Fibroblast of skin of back (primary cell): ENCODE data around the gene AMPD3. TPM values are rescaled to one million over a fixed set of nuclear protein-coding genes. Genes with fewer than 3 reads are reported as not detected.
A peak's percentile ranks its signal among the peaks of the same experiment; 100 is the strongest.
"Not testable (repeated sequence)": the region's sequence is repeated elsewhere in the genome, so short reads cannot be mapped to it uniquely, and the experiment has no call there.

Source experiments
- DNase-seq: peaks from one replicate; pipeline ENCODE4 v3.0.0-alpha.2; 2013
- polyA plus RNA-seq, 2 experiments: library from polyadenylated mRNA; unstranded; fragments of 120-200 nt; gene quantifications; one replicate each; pipeline ENCODE4 v1.2.1, GENCODE V29; 2013; ENCODE audit not compliant: insufficient read length in 2 of 2

AMPD3 gene
- polyA plus RNA-seq (2013, experiment 1 of 2; ENCODE audit: insufficient read length), result 1.8 TPM
- polyA plus RNA-seq (2013, experiment 2 of 2; ENCODE audit: insufficient read length), result 1.8 TPM

- DNase-seq, result peak; percentile 60
Measured at GRCh38 chr11:10454878-10455631, at the start of gene AMPD3. Gene AMPD3 (plus strand): TSS chr11:10455264. CDS start chr11:10461520, 6,256 bp downstream.

GRCh38 chr11:10405865-10406592 lies 49.0 kb upstream of the AMPD3 start:
- DNase-seq, result peak; percentile 90

GRCh38 chr11:10407055-10407454 lies 48.0 kb upstream of the AMPD3 start:
- DNase-seq, result peak; percentile 93

- DNase-seq, result no peak
Measured at GRCh38 chr11:10407749-10408685, 47.0 kb upstream of the AMPD3 start.

- DNase-seq, result peak; percentile 37
Measured at GRCh38 chr11:10409207-10409661, 45.8 kb upstream of the AMPD3 start.

GRCh38 chr11:10410106-10410843 lies 44.8 kb upstream of the AMPD3 start:
- DNase-seq, result no peak

- DNase-seq, result no peak
Measured at GRCh38 chr11:10410844-10411200, 44.2 kb upstream of the AMPD3 start.

GRCh38 chr11:10412266-10412665 lies 42.8 kb upstream of the AMPD3 start:
- DNase-seq, result no peak

GRCh38 chr11:10413268-10413667 lies 41.8 kb upstream of the AMPD3 start:
- DNase-seq, result peak; percentile 27

GRCh38 chr11:10414181-10414580 lies 40.9 kb upstream of the AMPD3 start:
- DNase-seq, result no peak

- DNase-seq, result peak; percentile 57
Measured at GRCh38 chr11:10414659-10415058, 40.4 kb upstream of the AMPD3 start.

- DNase-seq, result no peak
Measured at GRCh38 chr11:10415817-10416392, 39.2 kb upstream of the AMPD3 start.

GRCh38 chr11:10418259-10418949 lies 36.7 kb upstream of the AMPD3 start:
- DNase-seq, result peak; percentile 64

GRCh38 chr11:10418950-10419310 lies 36.1 kb upstream of the AMPD3 start:
- DNase-seq, result no peak

GRCh38 chr11:10426475-10426874 lies 28.6 kb upstream of the AMPD3 start:
- DNase-seq, result peak; percentile 63

- DNase-seq, result no peak
Measured at GRCh38 chr11:10428453-10428852, 26.6 kb upstream of the AMPD3 start.

GRCh38 chr11:10429526-10429925 lies 25.5 kb upstream of the AMPD3 start:
- no peak for DNase-seq

- no peak for DNase-seq
Measured at GRCh38 chr11:10432493-10432892, 22.6 kb upstream of the AMPD3 start.

GRCh38 chr11:10432971-10433370 lies 22.1 kb upstream of the AMPD3 start:
- DNase-seq, result no peak

GRCh38 chr11:10436224-10436623 lies 18.8 kb upstream of the AMPD3 start:
- no peak for DNase-seq

- DNase-seq, result not testable (repeated sequence)
Measured at GRCh38 chr11:10436683-10437082, 18.4 kb upstream of the AMPD3 start.
